Right atrium auricular region (tissue), 2 donors: Measurements from ENCODE around the gene FGR. TPM values are rescaled to one million over a fixed set of nuclear protein-coding genes. Genes with fewer than 3 reads are reported as not detected.

Experiments
- DNase-seq: peaks from one replicate; pipeline ENCODE4 v3.0.0-alpha.2; 2019; ENCODE audit warnings: low spot score
- H3K27ac ChIP-seq, 2 donors: fragments of 200-600 bp; sonication (generic); 1 replicate in 1 of 2; 2 replicates in 1 of 2; pipeline ENCODE4 v1.5.1; 2016 to 2019
- H3K27me3 ChIP-seq, 2 donors: fragments of 200-600 bp; sonication (generic); one replicate each; pipeline versions ENCODE4 v1.5.1 to v1.6.0; 2017 to 2019
- H3K36me3 ChIP-seq: fragments of 200-600 bp; sonication (generic); one replicate; pipeline ENCODE4 v1.5.1; 2016
- H3K4me1 ChIP-seq, 2 donors: fragments of 200-600 bp; sonication (generic); one replicate each; pipeline versions ENCODE4 v1.5.1 to v1.6.0; 2017 to 2019
- H3K4me3 ChIP-seq, 2 donors: fragments of 200-600 bp; sonication (generic); 1 replicate in 1 of 2; 2 replicates in 1 of 2; pipeline ENCODE4 v1.5.1; 2017 to 2019; ENCODE audit warnings: mild to moderate bottlenecking in 1 of 2, moderate library complexity in 1 of 2
- H3K9me3 ChIP-seq, 2 donors: fragments of 200-600 bp; sonication (generic); one replicate each; pipeline ENCODE4 v1.5.1; 2019
- CTCF ChIP-seq, 2 donors: fragments of 200-600 bp; sonication (generic); IDR thresholded peaks; one replicate each; pipeline ENCODE4 v1.5.1; 2019; ENCODE audit warnings: antibody characterized with exemption in 2 of 2
- total RNA-seq, 2 donors: library from RNA; depleted of rRNA; stranded (reverse); fragments of >200 nt; gene quantifications; one replicate each; pipeline ENCODE4 v1.1.0, GENCODE V29; 2016

The FGR gene
- total RNA-seq, 2 donors from 2014 or later: 5.7 to 19.8 TPM

DNA sequence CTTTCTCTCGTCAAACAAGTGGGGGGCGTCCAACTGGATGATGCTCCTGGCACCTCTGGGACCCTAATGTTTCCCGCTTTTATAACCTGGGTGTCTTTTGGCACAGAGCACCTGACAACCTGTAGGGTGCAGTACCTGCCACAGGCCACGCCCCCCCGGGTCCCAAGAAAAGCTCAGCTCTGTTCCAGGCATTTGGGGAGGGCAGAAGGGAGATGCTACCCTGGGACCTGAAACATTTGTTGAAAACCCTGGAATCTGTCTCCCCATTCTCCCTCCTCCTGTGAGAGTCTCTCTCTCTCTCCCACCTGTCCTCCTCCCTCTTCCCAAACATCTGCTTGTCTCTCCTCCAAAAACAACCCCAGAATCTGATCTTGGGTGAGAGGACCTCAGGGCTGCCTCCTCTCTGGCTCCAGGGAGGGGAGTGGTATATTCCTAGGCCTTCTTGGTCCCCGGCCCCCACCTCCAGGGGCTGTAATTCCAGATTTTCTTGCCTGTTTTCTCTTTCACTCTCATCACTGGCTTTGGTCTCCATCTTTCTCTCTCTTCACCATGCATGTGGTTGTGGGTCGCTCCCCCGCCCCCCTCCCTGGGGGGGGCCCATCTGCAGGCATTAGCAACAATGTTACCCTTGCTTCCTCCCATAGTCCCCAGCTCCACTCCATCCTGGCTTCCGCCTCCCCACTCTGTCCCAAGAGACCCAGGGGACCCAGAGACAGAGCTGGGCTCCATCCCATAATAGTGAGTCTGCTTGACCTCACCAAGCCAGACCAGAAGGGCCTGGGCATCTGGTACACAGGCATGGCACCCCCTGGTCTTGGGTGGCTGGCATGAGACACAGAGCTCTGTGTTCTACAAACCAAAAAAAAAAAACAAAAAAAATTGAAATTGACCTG, 35.1 kb downstream of the FGR start:
- Histone ChIP-seq H3K9me3 (no peaks in the 10 kb centered on the region), H3K4me3 (peak overlapping the region in 1 of 2 donors; percentile 20), H3K36me3 (no peaks in the 10 kb centered on the region), H3K4me1 (peaks cover 0 to 80% of the 10 kb centered on the region in 2 donors), H3K27me3 (no peaks in the 10 kb centered on the region), H3K27ac (peak overlapping the region; percentile 97 to 98)
- no peak for DNase-seq
- TF ChIP-seq CTCF (IDR thresholded peaks at IDR 0.05): no peak

DNA sequence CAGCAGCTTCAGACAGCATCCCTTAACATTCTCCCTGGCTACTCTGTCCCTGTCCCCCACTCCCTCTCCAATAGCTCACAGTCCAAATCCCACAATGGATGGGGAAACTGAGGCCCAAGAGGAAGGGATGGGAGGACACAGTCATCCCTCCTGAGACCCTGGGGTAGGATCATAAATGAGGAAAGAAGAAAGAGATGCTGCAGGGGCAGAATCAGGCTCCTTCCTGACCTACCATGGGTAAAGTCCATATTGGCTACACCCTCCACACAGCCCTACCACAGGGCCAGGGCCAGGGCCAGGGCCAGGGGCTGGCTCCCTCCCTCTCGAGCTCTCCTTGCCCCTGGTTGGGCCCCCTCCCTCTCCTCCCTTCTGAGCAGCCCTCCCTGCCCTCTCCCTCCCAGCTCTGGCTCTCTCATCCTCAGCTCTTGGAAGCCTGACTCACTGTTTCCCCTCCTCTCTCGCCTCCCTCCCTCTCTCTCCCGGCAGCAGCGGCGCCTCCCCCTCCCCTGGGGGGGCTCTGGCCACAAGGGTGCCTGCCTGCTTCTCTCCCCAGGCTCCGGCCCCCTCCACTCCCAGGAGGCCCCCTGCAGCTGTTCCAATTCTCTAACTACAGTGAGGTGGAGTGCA, 36.0 kb downstream of the FGR start:
- no peak for TF ChIP-seq CTCF (IDR thresholded peaks at IDR 0.05)
- peaks cover 0 to 84% of the 10 kb centered on the region in 2 donors for H3K4me1 ChIP-seq
- peak overlapping the region; percentile 97 to 98 for H3K27ac ChIP-seq
- peak overlapping the region in 1 of 2 donors; percentile 20 for H3K4me3 ChIP-seq
- H3K36me3 ChIP-seq: no peaks in the 10 kb centered on the region
- DNase-seq: peak; percentile 86
- H3K9me3 ChIP-seq: no peaks in the 10 kb centered on the region
- no peaks in the 10 kb centered on the region for H3K27me3 ChIP-seq

GRCh38 chr1:27598295-27598687, 36.7 kb downstream of the FGR start:
- TF ChIP-seq CTCF (IDR thresholded peaks at IDR 0.05): no peak
- Histone ChIP-seq H3K4me3 (no peak overlapping the region), H3K36me3 (no peaks in the 10 kb centered on the region), H3K27me3 (no peaks in the 10 kb centered on the region), H3K4me1 (peaks cover 0 to 91% of the 10 kb centered on the region in 2 donors), H3K9me3 (no peaks in the 10 kb centered on the region), H3K27ac (peak overlapping the region; percentile 97 to 98)
- no peak for DNase-seq

- H3K9me3 ChIP-seq: no peaks in the 10 kb centered on the region
- peaks cover 0 to 97% of the 10 kb centered on the region in 2 donors for H3K4me1 ChIP-seq
- no peaks in the 10 kb centered on the region for H3K27me3 ChIP-seq
- H3K36me3 ChIP-seq: no peaks in the 10 kb centered on the region
- peak overlapping the region; percentile 97 to 98 for H3K27ac ChIP-seq
- TF ChIP-seq CTCF (IDR thresholded peaks at IDR 0.05): no peak
- DNase-seq: no peak
- no peak overlapping the region for H3K4me3 ChIP-seq
Observed at GRCh38 chr1:27597516-27598294, 37.3 kb downstream of the FGR start.

DNA sequence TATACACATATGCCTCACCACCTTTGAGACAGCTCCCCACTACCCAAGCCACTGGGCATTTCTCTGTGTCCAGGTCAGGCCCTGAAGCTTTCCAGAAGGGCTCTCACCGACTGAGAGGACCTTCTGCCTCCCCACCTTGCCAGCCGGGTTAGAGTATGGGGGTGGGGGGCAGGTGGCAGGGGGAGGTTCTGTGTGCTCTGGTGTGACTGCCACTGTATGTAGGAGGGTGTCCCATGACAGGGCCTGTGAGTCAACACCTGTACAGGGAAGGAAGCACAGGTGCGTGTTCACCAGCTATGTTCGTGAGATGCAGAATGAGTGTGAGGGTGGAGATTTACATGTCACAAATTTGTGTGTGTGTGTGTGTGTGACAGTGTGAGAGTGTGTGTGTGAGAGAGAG, 38.0 kb downstream of the FGR start:
- Histone ChIP-seq H3K4me1 (peaks cover 0 to 100% of the 10 kb centered on the region in 2 donors), H3K27ac (peak overlapping the region in 1 of 2 donors; percentile 75), H3K36me3 (no peaks in the 10 kb centered on the region), H3K27me3 (no peaks in the 10 kb centered on the region), H3K9me3 (no peaks in the 10 kb centered on the region), H3K4me3 (no peak overlapping the region)
- no peak for TF ChIP-seq CTCF (IDR thresholded peaks at IDR 0.05)
- DNase-seq: no peak
